ENCODE data around the gene NOVA2. TPM values are rescaled to one million over a fixed set of nuclear protein-coding genes. Genes with fewer than 3 reads are reported as not detected.
A peak's percentile ranks its signal among the peaks of the same experiment; 100 is the strongest.

Gene NOVA2
- total and polyA plus RNA-seq, 2 of the 8 experiments (the other 6 are each of a cell fraction or from before 2014, with no cell fraction given): 3.2 to 24.6 TPM

DNA sequence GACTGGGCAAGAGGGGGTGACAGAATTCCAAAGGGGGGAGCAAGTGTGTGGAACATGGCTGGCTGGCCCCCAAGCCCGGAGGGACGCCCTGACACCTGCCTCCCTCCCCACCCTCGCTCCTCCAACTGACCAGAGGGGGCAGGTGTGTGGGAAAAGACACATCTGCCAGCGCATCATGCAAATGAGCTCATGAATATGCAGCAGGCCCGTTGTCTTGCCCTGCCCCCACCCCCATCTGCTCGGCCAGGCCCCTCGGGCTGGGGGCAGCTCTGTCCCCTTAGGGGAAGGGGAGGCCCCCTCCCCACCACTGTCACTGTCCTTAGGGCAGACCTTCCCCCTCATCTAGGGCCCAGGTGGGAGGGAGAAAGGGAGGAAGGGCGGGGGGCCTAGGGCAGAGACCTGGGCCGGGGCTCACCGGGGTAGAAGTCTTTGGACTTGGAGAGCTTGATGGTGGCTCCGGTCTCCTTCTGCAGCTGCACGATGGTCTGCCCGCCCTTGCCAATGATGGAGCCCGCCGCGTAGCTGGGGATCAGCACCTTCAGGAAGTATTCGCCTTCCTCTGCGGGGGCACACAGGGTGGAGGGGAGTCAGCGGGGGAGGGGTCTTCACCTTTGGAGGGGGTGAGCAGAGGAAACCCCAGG is 12.9 kb downstream of the NOVA2 start (continued):
- TF ChIP-seq RFX5 (IDR thresholded peaks at IDR 0.05; ENCODE audit: borderline replicate concordance, low read depth, low read length): peak; percentile 20; the same call in 1 of the 2 replicates
- peak; percentile 77 for TF ChIP-seq CREB1 (IDR thresholded peaks at IDR 0.05)
- TF ChIP-seq CTCF (IDR thresholded peaks at IDR 0.05; ENCODE audit: control extremely low read depth in 1 of 3, insufficient read depth in 1 of 3, low read depth in 1 of 3, low read length in 3 of 3): peak; percentile 38 to 71 (median 69)
- no peak for TF ChIP-seq BRCA1 (IDR thresholded peaks at IDR 0.05; ENCODE audit: low read depth, low read length)
- TF ChIP-seq KDM4A (IDR thresholded peaks at IDR 0.05; ENCODE audit: low read depth, low read length, severe bottlenecking): peak; percentile 51
- TF ChIP-seq NRF1 (IDR thresholded peaks at IDR 0.05; ENCODE audit: low read depth, low read length): peak; percentile 10; the same call in 1 of the 2 replicates
- TF ChIP-seq MAFK (IDR thresholded peaks at IDR 0.05; ENCODE audit: low read depth, low read length): no peak
- peak; percentile 49; the same call in 1 of the 2 replicates for TF ChIP-seq SP1 (IDR thresholded peaks at IDR 0.05; ENCODE audit: low read depth, low read length)
